CD4-positive, alpha-beta T cell treated with Interleukin-21 for 1 hour (primary cell): Measurements from ENCODE around the gene CACNA1C.

Source experiments
- DNase-seq: peaks from one replicate; pipeline ENCODE4 v3.0.0-alpha.2; 2020

Gene CACNA1C

GRCh38 chr12:2403221-2403976, 350.6 kb downstream of the CACNA1C start:
- no peak for DNase-seq

- DNase-seq, result no peak
Observed at GRCh38 chr12:2405039-2405438, 352.3 kb downstream of the CACNA1C start.

- DNase-seq, result no peak
Observed at GRCh38 chr12:2406903-2407302, 354.1 kb downstream of the CACNA1C start.

- no peak for DNase-seq
Observed at GRCh38 chr12:2408262-2408661, 355.5 kb downstream of the CACNA1C start.

- no peak for DNase-seq
Observed at GRCh38 chr12:2409656-2410265, 357.0 kb downstream of the CACNA1C start.

GRCh38 chr12:2410496-2410895, 357.7 kb downstream of the CACNA1C start:
- DNase-seq, result no peak

- no peak for DNase-seq
Observed at GRCh38 chr12:2411011-2411410, 358.2 kb downstream of the CACNA1C start.

GRCh38 chr12:2411616-2412304, 359.0 kb downstream of the CACNA1C start:
- DNase-seq, result no peak

- DNase-seq, result no peak
Observed at GRCh38 chr12:2412305-2412643, 359.5 kb downstream of the CACNA1C start.

GRCh38 chr12:2413301-2413700, 360.5 kb downstream of the CACNA1C start:
- DNase-seq, result no peak

- DNase-seq, result no peak
Observed at GRCh38 chr12:2413999-2414792, 361.4 kb downstream of the CACNA1C start.

GRCh38 chr12:2414810-2415567, 362.2 kb downstream of the CACNA1C start:
- no peak for DNase-seq

- DNase-seq, result no peak
Observed at GRCh38 chr12:2415568-2415944, 362.8 kb downstream of the CACNA1C start.

- DNase-seq, result no peak
Observed at GRCh38 chr12:2416158-2416557, 363.4 kb downstream of the CACNA1C start.

GRCh38 chr12:2417481-2418160, 364.8 kb downstream of the CACNA1C start:
- DNase-seq, result no peak

GRCh38 chr12:2418579-2418978, 365.8 kb downstream of the CACNA1C start:
- no peak for DNase-seq

- no peak for DNase-seq
Observed at GRCh38 chr12:2422591-2422990, 369.8 kb downstream of the CACNA1C start.

- DNase-seq, result no peak
Observed at GRCh38 chr12:2429032-2429431, 376.2 kb downstream of the CACNA1C start.

GRCh38 chr12:2431810-2432209, 379.0 kb downstream of the CACNA1C start:
- no peak for DNase-seq

- DNase-seq, result no peak
Observed at GRCh38 chr12:2432856-2433255, 380.1 kb downstream of the CACNA1C start.

- DNase-seq, result no peak
Observed at GRCh38 chr12:2435511-2435910, 382.7 kb downstream of the CACNA1C start.
